BLaER1 treated with 17β-estradiol and CSF1 and Interleukin-3, amounts not matched to agents 10 nM and 100 nM (cell line): ENCODE data around the gene VGLL4.

ENCODE experiments used
- H3K27ac ChIP-seq, 11 experiments: shearing (Covaris generic); formaldehyde crosslinking; 2 replicates each; pipeline ENCODE4 v1.8.1; 2022
- H3K27me3 ChIP-seq, 11 experiments: shearing (Covaris generic); formaldehyde crosslinking; 2 replicates each; pipeline ENCODE4 v1.8.1; 2022
- H3K36me3 ChIP-seq, 11 experiments: shearing (Covaris generic); formaldehyde crosslinking; 2 replicates each; pipeline ENCODE4 v1.8.1; 2022
- H3K4me1 ChIP-seq, 10 experiments: shearing (Covaris generic); formaldehyde crosslinking; 2 replicates each; pipeline ENCODE4 v1.8.1; 2022
- H3K4me2 ChIP-seq, 11 experiments: shearing (Covaris generic); formaldehyde crosslinking; 2 replicates each; pipeline ENCODE4 v1.8.1; 2022
- H3K4me3 ChIP-seq, 10 experiments: shearing (Covaris generic); formaldehyde crosslinking; 2 replicates each; pipeline ENCODE4 v1.8.1; 2022
- H3K9ac ChIP-seq, 11 experiments: shearing (Covaris generic); formaldehyde crosslinking; 2 replicates each; pipeline ENCODE4 v1.8.1; 2022
- H3K9me3 ChIP-seq, 11 experiments: shearing (Covaris generic); formaldehyde crosslinking; replicated peaks in 1 of 11; 2 replicates each; pipeline ENCODE4 v1.8.1; 2022
- H4K20me1 ChIP-seq, 11 experiments: shearing (Covaris generic); formaldehyde crosslinking; 2 replicates each; pipeline ENCODE4 v1.8.1; 2022
- Cebpa-rat ChIP-seq, 11 experiments: shearing (Covaris generic); IDR thresholded peaks; 2 replicates each; pipeline ENCODE4 v1.8.1; 2022

VGLL4 gene

DNA sequence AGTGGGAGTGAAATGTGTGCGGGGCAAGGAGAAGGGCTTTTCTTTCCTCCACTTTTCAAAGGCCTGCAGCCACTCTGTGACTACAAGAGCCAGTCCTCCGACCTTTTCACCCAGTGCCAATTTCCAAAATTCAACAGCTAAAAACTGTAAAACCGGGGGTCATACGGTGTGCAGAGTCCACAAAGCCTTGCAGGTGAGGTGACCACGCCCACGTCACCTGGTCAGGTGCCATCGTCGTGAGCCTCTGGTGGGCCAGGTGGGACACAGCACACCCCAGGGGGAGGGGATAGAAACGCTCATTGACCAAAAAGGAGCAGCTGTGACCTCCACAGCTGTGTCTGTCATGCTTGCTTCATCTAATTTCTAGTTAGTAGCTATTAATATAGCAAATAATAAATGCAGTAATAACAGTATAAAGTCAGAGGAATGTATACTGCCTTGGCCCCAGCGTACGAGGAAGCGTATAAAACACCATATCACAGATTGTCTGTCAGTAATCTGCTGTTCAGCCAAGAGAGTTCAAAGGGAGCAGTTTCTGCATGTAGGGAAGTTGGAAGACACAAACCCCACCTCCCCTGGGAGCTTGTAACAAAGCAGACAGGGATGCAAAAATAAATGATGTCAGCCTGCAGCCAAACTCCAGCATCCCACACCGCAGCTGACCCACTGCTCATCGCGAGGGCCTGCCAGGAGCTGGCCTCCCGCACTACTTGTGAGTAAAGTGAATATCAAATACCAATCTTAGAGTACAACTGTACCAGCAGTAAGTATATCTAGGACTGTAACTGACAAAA, 86.7 kb downstream of the VGLL4 start:
- peaks cover 81 to 100% (median 96%) of the 10 kb centered on the region in 11 experiments for H3K36me3 ChIP-seq
- no peak for TF ChIP-seq Cebpa-rat (IDR thresholded peaks at IDR 0.05)
- peak overlapping the region in 7 of 11 experiments; percentile 7 to 50 (median 24); a peak in 6 of 22 replicates for H3K27ac ChIP-seq
- peaks cover 33 to 68% (median 65%) of the 10 kb centered on the region in 10 experiments for H3K4me1 ChIP-seq
- peak overlapping the region in 10 of 11 experiments; percentile 35 to 87 (median 74); a peak in 19 of 22 replicates for H3K4me2 ChIP-seq
- peak overlapping the region in 1 of 10 experiments; percentile 19; a peak in 1 of 20 replicates for H3K4me3 ChIP-seq
- peaks cover 83 to 100% (median 99%) of the 10 kb centered on the region in 11 experiments for H4K20me1 ChIP-seq
- H3K9ac ChIP-seq: peak overlapping the region in 5 of 11 experiments; percentile 3 to 56 (median 15); a peak in 6 of 22 replicates
- peaks cover 0 to 3% (median 0%) of the 10 kb centered on the region in 11 experiments; a peak in 1 of 22 replicates for H3K9me3 ChIP-seq
- H3K27me3 ChIP-seq: no peaks in the 10 kb centered on the region

GRCh38 chr3:11555881-11556633, 87.7 kb downstream of the VGLL4 start:
- Histone ChIP-seq H3K9me3 (peaks cover 0 to 3% (median 0%) of the 10 kb centered on the region in 11 experiments; a peak in 1 of 22 replicates), H3K27ac (peak overlapping the region in 4 of 11 experiments; percentile 10 to 32 (median 12); a peak in 5 of 22 replicates), H3K4me3 (no peak overlapping the region), H3K4me1 (peaks cover 37 to 66% (median 59%) of the 10 kb centered on the region in 10 experiments), H3K9ac (peak overlapping the region in 5 of 11 experiments; percentile 29 to 40 (median 37); a peak in 5 of 22 replicates), H3K36me3 (peaks cover 73 to 91% (median 89%) of the 10 kb centered on the region in 11 experiments), H3K27me3 (no peaks in the 10 kb centered on the region), H4K20me1 (peaks cover 73 to 100% (median 96%) of the 10 kb centered on the region in 11 experiments), H3K4me2 (peak overlapping the region in 8 of 11 experiments; percentile 19 to 87 (median 78); a peak in 11 of 22 replicates)
- TF ChIP-seq Cebpa-rat (IDR thresholded peaks at IDR 0.05): no peak

DNA sequence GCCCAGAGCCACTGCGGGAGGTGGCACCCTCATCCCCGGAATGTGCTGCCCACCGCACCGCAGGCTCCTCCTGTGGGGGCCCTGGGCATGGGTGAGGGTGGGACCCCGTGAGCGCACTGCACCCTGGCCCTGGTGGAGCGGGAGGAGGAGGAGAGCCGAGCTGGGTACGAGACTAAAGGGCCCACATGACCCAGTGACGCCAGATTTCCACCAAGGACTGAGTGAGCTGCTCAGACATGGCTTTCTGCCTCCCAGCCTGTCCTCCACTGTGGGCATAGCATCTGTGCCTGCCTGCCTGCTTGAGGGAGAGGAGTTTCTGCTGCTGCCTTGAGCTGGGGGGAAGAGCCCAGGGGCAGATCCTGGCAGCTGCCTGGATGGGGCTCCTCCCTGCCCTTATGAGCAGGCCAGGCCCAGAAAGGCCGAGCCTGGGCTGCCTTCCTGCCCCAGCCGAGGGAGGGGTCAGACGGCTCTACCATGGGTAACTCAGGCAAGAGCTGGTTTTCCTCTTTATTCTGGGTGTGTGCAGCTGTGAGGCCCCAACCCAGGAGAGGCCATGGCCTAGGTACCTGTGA, 88.4 kb downstream of the VGLL4 start:
- peaks cover 0 to 3% (median 0%) of the 10 kb centered on the region in 11 experiments; a peak in 1 of 22 replicates for H3K9me3 ChIP-seq
- peaks cover 45 to 66% (median 59%) of the 10 kb centered on the region in 10 experiments for H3K4me1 ChIP-seq
- H3K9ac ChIP-seq: no peak overlapping the region; a peak in 1 of 22 replicates
- no peak for TF ChIP-seq Cebpa-rat (IDR thresholded peaks at IDR 0.05)
- peaks cover 65 to 100% (median 96%) of the 10 kb centered on the region in 11 experiments for H4K20me1 ChIP-seq
- H3K4me3 ChIP-seq: no peak overlapping the region
- H3K36me3 ChIP-seq: peaks cover 67 to 84% (median 81%) of the 10 kb centered on the region in 11 experiments
- H3K27ac ChIP-seq: peak overlapping the region in 3 of 11 experiments; percentile 12 to 32 (median 16); a peak in 4 of 22 replicates
- no peaks in the 10 kb centered on the region for H3K27me3 ChIP-seq
- H3K4me2 ChIP-seq: no peak overlapping the region

GRCh38 chr3:11554666-11555065, 89.0 kb downstream of the VGLL4 start:
- H3K4me1 ChIP-seq: peaks cover 51 to 66% (median 59%) of the 10 kb centered on the region in 10 experiments
- peaks cover 59 to 100% (median 96%) of the 10 kb centered on the region in 11 experiments for H4K20me1 ChIP-seq
- TF ChIP-seq Cebpa-rat (IDR thresholded peaks at IDR 0.05): no peak

GRCh38 chr3:11554236-11554610, 89.5 kb downstream of the VGLL4 start:
- no peak overlapping the region for H3K4me3 ChIP-seq
- no peak overlapping the region for H3K27ac ChIP-seq
- peaks cover 56 to 73% (median 70%) of the 10 kb centered on the region in 11 experiments for H3K36me3 ChIP-seq
- TF ChIP-seq Cebpa-rat (IDR thresholded peaks at IDR 0.05): no peak
- peaks cover 54 to 100% (median 95%) of the 10 kb centered on the region in 11 experiments for H4K20me1 ChIP-seq
- H3K9ac ChIP-seq: no peak overlapping the region
- peaks cover 51 to 66% (median 59%) of the 10 kb centered on the region in 10 experiments for H3K4me1 ChIP-seq
- no peak overlapping the region for H3K4me2 ChIP-seq
- peaks cover 0 to 3% (median 0%) of the 10 kb centered on the region in 11 experiments; a peak in 1 of 22 replicates for H3K9me3 ChIP-seq
- no peaks in the 10 kb centered on the region for H3K27me3 ChIP-seq

More at GRCh38 chr3:11554666-11555065, 89.0 kb downstream of the VGLL4 start:
- H3K9ac ChIP-seq: no peak overlapping the region
- peaks cover 0 to 3% (median 0%) of the 10 kb centered on the region in 11 experiments; a peak in 1 of 22 replicates for H3K9me3 ChIP-seq
- no peak overlapping the region for H3K4me3 ChIP-seq
- no peak overlapping the region for H3K4me2 ChIP-seq
- H3K27ac ChIP-seq: 0 out of 22 replicates have a peak overlapping the region, but pooled peaks of 1 of the 11 experiments have one; percentile 12
- H3K36me3 ChIP-seq: peaks cover 60 to 78% (median 75%) of the 10 kb centered on the region in 11 experiments
- H3K27me3 ChIP-seq: no peaks in the 10 kb centered on the region

- Histone ChIP-seq H3K9ac (no peak overlapping the region), H3K4me1 (peaks cover 47 to 65% (median 59%) of the 10 kb centered on the region in 10 experiments), H4K20me1 (peaks cover 49 to 100% (median 92%) of the 10 kb centered on the region in 11 experiments), H3K4me3 (no peak overlapping the region), H3K27ac (no peak overlapping the region), H3K36me3 (peaks cover 50 to 68% (median 64%) of the 10 kb centered on the region in 11 experiments), H3K9me3 (peaks cover 0 to 3% (median 0%) of the 10 kb centered on the region in 11 experiments; a peak in 1 of 22 replicates), H3K27me3 (no peaks in the 10 kb centered on the region), H3K4me2 (no peak overlapping the region)
- TF ChIP-seq Cebpa-rat (IDR thresholded peaks at IDR 0.05): no peak
These were observed 90.1 kb downstream of the VGLL4 start for GRCh38 chr3:11553436-11554235.

DNA sequence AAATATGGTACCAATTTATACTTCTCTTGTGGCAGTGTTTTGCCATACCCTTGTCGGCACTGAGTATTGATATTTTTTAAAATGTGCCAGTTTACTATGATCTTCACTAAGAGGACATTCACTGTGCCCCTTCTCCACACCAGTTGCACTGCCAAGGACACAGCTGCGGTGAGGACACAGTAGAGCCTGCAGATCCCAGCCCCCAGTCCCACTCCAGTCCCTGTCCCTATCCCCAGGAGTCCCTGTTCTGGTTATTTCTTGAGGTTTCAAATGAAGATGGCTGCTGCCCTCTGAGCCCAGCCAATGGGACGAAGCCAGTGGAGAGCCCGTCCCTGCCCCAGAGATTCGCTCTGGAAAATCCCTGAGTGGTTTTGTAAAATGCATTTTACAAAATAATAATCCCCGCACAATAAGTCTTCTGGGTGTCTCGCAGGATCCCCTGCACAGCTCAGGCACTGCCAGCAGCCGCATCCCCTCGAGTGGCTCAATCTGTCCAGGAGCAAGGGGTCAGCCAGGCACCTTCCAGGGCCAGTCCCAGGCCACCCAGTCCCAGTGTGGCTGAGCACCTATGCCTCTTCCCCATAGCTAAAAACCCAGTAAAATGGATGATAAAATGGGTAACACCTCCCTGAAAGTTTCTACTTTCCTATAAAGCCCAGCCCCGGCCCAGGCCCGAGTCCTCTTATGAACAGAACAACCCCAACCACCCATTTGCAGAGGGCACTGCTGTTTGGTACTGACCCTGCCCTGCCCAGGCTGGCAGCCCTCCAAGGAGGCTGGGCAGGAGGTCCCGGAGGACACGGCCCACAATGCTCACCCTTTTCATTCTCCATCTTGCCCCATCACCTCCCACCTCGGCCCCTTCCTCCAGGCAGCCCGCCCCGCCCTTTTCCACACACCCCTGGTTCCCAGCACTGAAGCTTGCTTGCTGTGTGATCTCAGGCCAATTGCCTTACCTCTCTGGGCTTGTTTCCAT, 91.1 kb downstream of the VGLL4 start:
- H3K27ac ChIP-seq: no peak overlapping the region
- no peaks in the 10 kb centered on the region for H3K27me3 ChIP-seq
- no peak for TF ChIP-seq Cebpa-rat (IDR thresholded peaks at IDR 0.05)
- no peak overlapping the region for H3K9ac ChIP-seq
- H3K36me3 ChIP-seq: peaks cover 46 to 68% (median 56%) of the 10 kb centered on the region in 11 experiments
- peaks cover 38 to 100% (median 84%) of the 10 kb centered on the region in 11 experiments for H4K20me1 ChIP-seq
- peaks cover 37 to 56% (median 51%) of the 10 kb centered on the region in 10 experiments for H3K4me1 ChIP-seq
- no peak overlapping the region for H3K4me3 ChIP-seq
- peaks cover 0 to 3% (median 0%) of the 10 kb centered on the region in 11 experiments; a peak in 1 of 22 replicates for H3K9me3 ChIP-seq
- H3K4me2 ChIP-seq: no peak overlapping the region
